ENCODE data around the gene BAIAP2. TPM values are rescaled to one million over a fixed set of nuclear protein-coding genes. Genes with fewer than 3 reads are reported as not detected.
"Not testable (repeated sequence)": the region's sequence is repeated elsewhere in the genome, so short reads cannot be mapped to it uniquely, and the experiment has no call there.

BAIAP2 gene
- total RNA-seq, 2 donors from 2014 or later, result 6.2 to 13.2 TPM

GRCh38 chr17:81136366-81136765 is 101.4 kb downstream of the BAIAP2 start:
- Mint-ChIP-seq H3K9me3 (peaks cover 18 to 19% of the 10 kb centered on the region in 2 donors), H3K27ac (no peak overlapping the region), H3K36me3 (peaks cover 0 to 12% of the 10 kb centered on the region in 2 donors)
- ATAC-seq (no peak), DNase-seq (ENCODE audit: low spot score in 2 of 2) (no peak)

- Mint-ChIP-seq H3K27ac (no peak overlapping the region), H3K36me3 (peaks cover 0 to 12% of the 10 kb centered on the region in 2 donors), H3K9me3 (peaks cover 18 to 19% of the 10 kb centered on the region in 2 donors)
- ATAC-seq (no peak), DNase-seq (ENCODE audit: low spot score in 2 of 2) (no peak)
Observed at GRCh38 chr17:81137248-81137647, 102.3 kb downstream of the BAIAP2 start.

GRCh38 chr17:81138083-81138482 is 103.1 kb downstream of the BAIAP2 start:
- ATAC-seq (no peak), DNase-seq (ENCODE audit: low spot score in 2 of 2) (no peak)
- peaks cover 18 to 19% of the 10 kb centered on the region in 2 donors for H3K9me3 Mint-ChIP-seq
- no peak overlapping the region for H3K27ac Mint-ChIP-seq
- peaks cover 0 to 12% of the 10 kb centered on the region in 2 donors for H3K36me3 Mint-ChIP-seq

- peaks cover 18 to 19% of the 10 kb centered on the region in 2 donors for H3K9me3 Mint-ChIP-seq
- H3K36me3 Mint-ChIP-seq, result peaks cover 0 to 12% of the 10 kb centered on the region in 2 donors
- DNase-seq (ENCODE audit: low spot score in 2 of 2), result no peak
- ATAC-seq, result no peak
- H3K27ac Mint-ChIP-seq, result no peak overlapping the region
Observed at GRCh38 chr17:81138500-81138899, 103.5 kb downstream of the BAIAP2 start.

- no peak overlapping the region for H3K27ac Mint-ChIP-seq
- ATAC-seq (no peak), DNase-seq (ENCODE audit: low spot score in 2 of 2) (no peak)
- H3K36me3 Mint-ChIP-seq, result peaks cover 0 to 12% of the 10 kb centered on the region in 2 donors
- peaks cover 18 to 19% of the 10 kb centered on the region in 2 donors for H3K9me3 Mint-ChIP-seq
Observed at GRCh38 chr17:81139428-81139827, 104.5 kb downstream of the BAIAP2 start.

GRCh38 chr17:81140018-81140417 is 105.1 kb downstream of the BAIAP2 start:
- H3K27ac Mint-ChIP-seq, result no peak overlapping the region
- ATAC-seq (no peak), DNase-seq (ENCODE audit: low spot score in 2 of 2) (no peak)
- H3K36me3 Mint-ChIP-seq, result peaks cover 0 to 12% of the 10 kb centered on the region in 2 donors
- peaks cover 18 to 19% of the 10 kb centered on the region in 2 donors for H3K9me3 Mint-ChIP-seq

- no peak for DNase-seq (ENCODE audit: low spot score in 2 of 2)
- H3K36me3 Mint-ChIP-seq, result peaks cover 0 to 12% of the 10 kb centered on the region in 2 donors
- H3K27ac Mint-ChIP-seq, result no peak overlapping the region
- ATAC-seq, result no peak
- H3K9me3 Mint-ChIP-seq, result peaks cover 18 to 19% of the 10 kb centered on the region in 2 donors
Observed at GRCh38 chr17:81140695-81141094, 105.7 kb downstream of the BAIAP2 start.

- peaks cover 16% of the 10 kb centered on the region in 2 donors for H3K9me3 Mint-ChIP-seq
- peaks cover 0 to 12% of the 10 kb centered on the region in 2 donors for H3K36me3 Mint-ChIP-seq
- DNase-seq (ENCODE audit: low spot score in 2 of 2), result peak in 1 of 2 donors; percentile 66
- no peak overlapping the region for H3K27ac Mint-ChIP-seq
- ATAC-seq, result peak; percentile 85 to 91
Observed at GRCh38 chr17:81142301-81143199, 107.6 kb downstream of the BAIAP2 start.

- peaks cover 10% of the 10 kb centered on the region in 2 donors for H3K9me3 Mint-ChIP-seq
- DNase-seq (ENCODE audit: low spot score in 2 of 2) (no peak), ATAC-seq (peak in 1 of 2 donors; percentile 31)
- H3K36me3 Mint-ChIP-seq, result peaks cover 0 to 10% of the 10 kb centered on the region in 2 donors
- no peak overlapping the region for H3K27ac Mint-ChIP-seq
Observed at GRCh38 chr17:81143200-81143527, 108.2 kb downstream of the BAIAP2 start.

- no peak overlapping the region for H3K27ac Mint-ChIP-seq
- peaks cover 3% of the 10 kb centered on the region in 2 donors for H3K9me3 Mint-ChIP-seq
- no peak for DNase-seq (ENCODE audit: low spot score in 2 of 2)
- no peak for ATAC-seq
- peaks cover 0 to 3% of the 10 kb centered on the region in 2 donors for H3K36me3 Mint-ChIP-seq
Observed at GRCh38 chr17:81143717-81144422, 108.9 kb downstream of the BAIAP2 start.

- H3K9me3 Mint-ChIP-seq, result no peaks in the 10 kb centered on the region
- ATAC-seq, result no peak
- H3K27ac Mint-ChIP-seq, result no peak overlapping the region
Observed at GRCh38 chr17:81144423-81144781, 109.5 kb downstream of the BAIAP2 start.

GRCh38 chr17:81146208-81146607 is 111.3 kb downstream of the BAIAP2 start:
- not testable (repeated sequence) for DNase-seq (ENCODE audit: low spot score in 2 of 2); H3K9me3 Mint-ChIP-seq; H3K27ac Mint-ChIP-seq; H3K36me3 Mint-ChIP-seq; ATAC-seq

More at GRCh38 chr17:81144423-81144781, 109.5 kb downstream of the BAIAP2 start:
- DNase-seq (ENCODE audit: low spot score in 2 of 2), result no peak
- no peaks in the 10 kb centered on the region for H3K36me3 Mint-ChIP-seq

- no peak for DNase-seq (ENCODE audit: low spot score in 2 of 2)
- no peak overlapping the region for H3K27ac Mint-ChIP-seq
- no peaks in the 10 kb centered on the region for H3K9me3 Mint-ChIP-seq
- ATAC-seq, result no peak
- H3K36me3 Mint-ChIP-seq, result no peaks in the 10 kb centered on the region
Observed at GRCh38 chr17:81147701-81148100, 112.8 kb downstream of the BAIAP2 start.

GRCh38 chr17:81148571-81148970 is 113.6 kb downstream of the BAIAP2 start:
- no peak for ATAC-seq
- H3K27ac Mint-ChIP-seq, result no peak overlapping the region
- H3K36me3 Mint-ChIP-seq, result no peaks in the 10 kb centered on the region
- no peaks in the 10 kb centered on the region for H3K9me3 Mint-ChIP-seq
- no peak for DNase-seq (ENCODE audit: low spot score in 2 of 2)

- no peaks in the 10 kb centered on the region for H3K36me3 Mint-ChIP-seq
- no peak overlapping the region for H3K27ac Mint-ChIP-seq
- H3K9me3 Mint-ChIP-seq, result no peaks in the 10 kb centered on the region
- no peak for DNase-seq (ENCODE audit: low spot score in 2 of 2)
- no peak for ATAC-seq
Observed at GRCh38 chr17:81148986-81149533, 114.1 kb downstream of the BAIAP2 start.

- Mint-ChIP-seq H3K27ac (no peak overlapping the region), H3K36me3 (no peaks in the 10 kb centered on the region), H3K9me3 (no peaks in the 10 kb centered on the region)
- DNase-seq (ENCODE audit: low spot score in 2 of 2) (no peak), ATAC-seq (no peak)
Observed at GRCh38 chr17:81150377-81151077, 115.6 kb downstream of the BAIAP2 start.

GRCh38 chr17:81151278-81151677 is 116.3 kb downstream of the BAIAP2 start:
- H3K9me3 Mint-ChIP-seq, result no peaks in the 10 kb centered on the region
- ATAC-seq, result no peak
- no peak overlapping the region for H3K27ac Mint-ChIP-seq
- DNase-seq (ENCODE audit: low spot score in 2 of 2), result no peak
- no peaks in the 10 kb centered on the region for H3K36me3 Mint-ChIP-seq

Measured in activated naive CD4-positive, alpha-beta T cell treated with anti-CD3 and anti-CD28 coated beads, Interleukin-2, amount 50 U/mL, for 72 hours (primary cell).